ENCODE data around the gene DOC2B.

DNA sequence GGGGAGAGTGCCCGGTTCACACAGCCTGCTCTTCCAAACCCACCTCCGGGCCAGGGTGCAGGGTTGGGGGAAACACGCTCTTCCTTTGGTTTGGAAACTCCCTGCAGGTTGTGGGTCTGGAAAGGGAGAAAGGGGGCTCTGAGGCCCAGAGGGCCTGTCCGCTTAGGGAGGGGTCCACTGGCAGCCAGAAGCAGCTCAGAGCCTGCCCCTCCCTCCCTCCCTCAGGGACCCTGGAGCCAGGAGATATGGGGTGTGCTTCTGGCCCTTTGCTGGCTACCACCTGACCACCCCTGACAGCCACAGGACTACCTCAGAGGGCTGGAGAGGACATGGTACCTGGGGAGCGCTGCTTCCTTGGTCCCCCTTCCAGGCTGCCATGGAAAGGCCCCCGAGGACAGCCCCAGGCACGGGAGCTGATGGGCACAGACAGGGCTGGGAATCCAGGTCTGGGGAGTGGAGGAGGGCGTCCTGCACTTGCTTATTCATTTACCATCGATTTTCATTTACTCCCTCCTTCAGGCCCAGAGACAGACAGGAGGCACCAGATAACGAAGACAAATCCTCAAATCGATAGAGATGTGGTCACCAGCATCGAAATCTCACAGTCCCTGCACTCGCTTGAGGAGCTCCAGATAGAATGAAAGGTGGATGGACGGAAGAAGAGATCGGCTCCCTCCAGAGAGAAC lies 48.4 kb upstream of the DOC2B start:
- TF ChIP-seq, protein P1, sequence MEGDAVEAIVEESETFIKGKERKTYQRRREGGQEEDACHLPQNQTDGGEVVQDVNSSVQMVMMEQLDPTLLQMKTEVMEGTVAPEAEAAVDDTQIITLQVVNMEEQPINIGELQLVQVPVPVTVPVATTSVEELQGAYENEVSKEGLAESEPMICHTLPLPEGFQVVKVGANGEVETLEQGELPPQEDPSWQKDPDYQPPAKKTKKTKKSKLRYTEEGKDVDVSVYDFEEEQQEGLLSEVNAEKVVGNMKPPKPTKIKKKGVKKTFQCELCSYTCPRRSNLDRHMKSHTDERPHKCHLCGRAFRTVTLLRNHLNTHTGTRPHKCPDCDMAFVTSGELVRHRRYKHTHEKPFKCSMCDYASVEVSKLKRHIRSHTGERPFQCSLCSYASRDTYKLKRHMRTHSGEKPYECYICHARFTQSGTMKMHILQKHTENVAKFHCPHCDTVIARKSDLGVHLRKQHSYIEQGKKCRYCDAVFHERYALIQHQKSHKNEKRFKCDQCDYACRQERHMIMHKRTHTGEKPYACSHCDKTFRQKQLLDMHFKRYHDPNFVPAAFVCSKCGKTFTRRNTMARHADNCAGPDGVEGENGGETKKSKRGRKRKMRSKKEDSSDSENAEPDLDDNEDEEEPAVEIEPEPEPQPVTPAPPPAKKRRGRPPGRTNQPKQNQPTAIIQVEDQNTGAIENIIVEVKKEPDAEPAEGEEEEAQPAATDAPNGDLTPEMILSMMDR (IDR thresholded peaks at IDR 0.05; ENCODE audit: control extremely low read depth in 1 of 3, insufficient read depth in 1 of 3, low read depth in 1 of 3, low read length in 3 of 3): no peak
- TF ChIP-seq SUZ12 (IDR thresholded peaks at IDR 0.05; ENCODE audit: low read length) (no peak), RFX5 (IDR thresholded peaks at IDR 0.05; ENCODE audit: borderline replicate concordance, low read depth, low read length) (no peak), TEAD4 (IDR thresholded peaks at IDR 0.05; ENCODE audit: low read depth, low read length) (no peak), EP300 (IDR thresholded peaks at IDR 0.05; ENCODE audit: borderline replicate concordance in 1 of 2, low read depth in 2 of 2, low read length in 2 of 2) (no peak), POLR2A (IDR thresholded peaks at IDR 0.05; ENCODE audit: control extremely low read depth in 1 of 2, low read depth in 2 of 2, low read length in 2 of 2) (no peak)

Measured in H1 (cell line).